ENCODE results near the gene DNAJB14. TPM values are rescaled to one million over a fixed set of nuclear protein-coding genes. Genes with fewer than 3 reads are reported as not detected.

DNAJB14 gene
- total RNA-seq, 1 experiment from 2014 or later = 39.9 TPM

DNA sequence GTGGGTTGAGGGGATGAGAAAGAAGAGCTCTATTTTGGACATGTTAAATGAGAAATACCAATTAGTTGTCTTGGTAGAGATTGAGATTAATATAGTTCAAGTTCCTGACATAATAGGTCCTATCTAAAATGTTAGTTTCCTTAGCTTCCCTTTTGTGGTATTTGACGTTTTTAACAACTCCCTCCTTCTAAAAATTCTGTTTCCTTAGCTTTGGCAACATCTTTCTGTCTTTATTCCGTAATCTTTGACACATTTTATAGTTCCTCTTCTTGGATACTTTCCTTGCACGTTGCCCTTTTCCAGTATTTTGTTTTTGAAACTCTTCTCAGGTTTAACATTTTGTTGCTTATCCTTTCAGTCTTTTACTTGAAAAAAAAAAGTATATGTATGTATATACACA, 89.1 kb downstream of the DNAJB14 start (continued):
- TF ChIP-seq ZNF396 (CRISPR knock-in tag; IDR thresholded peaks at IDR 0.05; ENCODE audit: borderline replicate concordance) (no peak), ZNF219 (CRISPR knock-in tag; IDR thresholded peaks at IDR 0.05; ENCODE audit: borderline replicate concordance) (no peak)

DNA sequence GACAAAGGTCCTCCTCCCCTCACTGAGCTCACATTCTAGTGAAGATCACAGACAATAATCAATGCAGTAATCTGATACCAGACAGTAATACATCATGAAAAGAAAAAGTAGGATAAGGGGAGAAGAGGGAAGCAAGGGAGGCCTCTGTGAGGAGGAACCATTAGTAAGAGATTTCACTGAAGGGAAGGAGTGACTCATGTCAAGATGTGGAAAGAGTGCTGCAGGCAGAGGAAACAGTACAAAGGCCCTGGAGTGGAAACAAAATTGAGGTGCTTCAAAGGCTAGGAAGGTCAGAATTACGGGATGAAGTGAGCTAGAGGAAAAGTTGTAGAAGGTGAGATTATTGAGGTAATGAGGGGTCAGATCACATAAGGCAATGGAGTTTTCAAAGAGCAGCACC, 90.3 kb downstream of the DNAJB14 start:
- ChIA-PET POLR2A (no interaction called here), CTCF (no interaction called here)
- ATAC-seq (no peak), DNase-seq (ENCODE audit: low spot score) (no peak)
- H3K27me3 Mint-ChIP-seq (ENCODE audit: low read depth) = no peaks in the 10 kb centered on the region
- no peaks in the 10 kb centered on the region for H3K36me3 Mint-ChIP-seq
- H3K9me3 Mint-ChIP-seq = peaks cover 6% of the 10 kb centered on the region; the same call in 1 of the 2 replicates
- no peak overlapping the region; the same call in 1 of the 2 replicates for H3K27ac Mint-ChIP-seq
- TF ChIP-seq E2F1 (CRISPR knock-in tag; IDR thresholded peaks at IDR 0.05) = no peak
- TF ChIP-seq JUN (CRISPR knock-in tag; IDR thresholded peaks at IDR 0.05) = no peak
- no peak for TF ChIP-seq RORB (CRISPR knock-in tag; IDR thresholded peaks at IDR 0.05)
- TF ChIP-seq GTF2I (CRISPR knock-in tag; conservative IDR thresholded peaks at IDR 0.05) = no peak
- no peak for TF ChIP-seq AR (CRISPR knock-in tag; IDR thresholded peaks at IDR 0.05)
- peaks cover 11% of the 10 kb centered on the region for H3K4me1 Mint-ChIP-seq
- H3K4me3 Mint-ChIP-seq = no peak overlapping the region

DNA sequence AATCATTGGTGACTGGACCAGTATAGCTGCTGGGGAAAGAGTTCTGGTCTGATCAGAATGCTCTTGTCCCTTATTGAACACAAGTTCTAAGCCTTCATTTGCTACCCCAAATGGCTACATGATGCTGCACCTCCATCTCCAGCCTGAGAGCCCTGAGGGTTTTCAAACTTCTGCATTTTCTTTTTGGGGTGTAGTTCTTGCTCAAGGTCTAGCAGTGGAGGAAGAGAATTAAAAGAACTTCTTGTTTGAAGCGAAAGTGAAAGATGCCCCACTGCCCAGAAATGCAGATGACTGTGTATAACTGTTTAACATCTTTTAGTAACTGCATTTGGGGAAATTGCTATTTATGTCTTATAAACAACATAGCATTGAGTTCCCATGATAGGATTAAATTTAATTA, 90.7 kb downstream of the DNAJB14 start:
- DNase-seq (ENCODE audit: low spot score) = no peak
- peaks cover 6% of the 10 kb centered on the region; the same call in 1 of the 2 replicates for H3K9me3 Mint-ChIP-seq
- TF ChIP-seq JAZF1 (CRISPR knock-in tag; IDR thresholded peaks at IDR 0.05) = no peak
- TF ChIP-seq ERG (CRISPR knock-in tag; IDR thresholded peaks at IDR 0.05) = no peak
- peaks cover 11% of the 10 kb centered on the region for H3K4me1 Mint-ChIP-seq
- ATAC-seq = no peak
- CTCF ChIA-PET = no interaction called here
- no peaks in the 10 kb centered on the region for H3K27me3 Mint-ChIP-seq (ENCODE audit: low read depth)
- no peak overlapping the region for H3K4me3 Mint-ChIP-seq
- H3K27ac Mint-ChIP-seq = no peak overlapping the region
- no peaks in the 10 kb centered on the region for H3K36me3 Mint-ChIP-seq
- POLR2A ChIA-PET = no interaction called here

DNA sequence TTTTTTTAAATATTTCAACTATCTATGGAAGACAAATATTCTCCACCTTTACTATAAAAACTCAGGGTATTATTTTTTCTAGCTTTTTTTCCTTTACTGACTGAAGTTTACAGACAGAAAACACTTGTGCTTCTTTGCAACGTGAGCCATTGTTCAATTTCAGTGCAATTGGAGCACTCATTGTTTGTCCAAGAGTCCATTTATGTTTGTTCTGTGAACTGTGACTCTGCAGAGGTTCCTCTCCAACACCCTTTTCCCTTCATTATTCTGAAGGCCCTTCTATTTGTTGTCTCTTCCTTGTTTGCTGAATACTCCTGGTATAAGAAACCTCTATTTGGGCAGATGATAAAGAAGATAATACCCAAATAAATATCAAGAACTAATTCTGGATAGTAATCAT, 92.4 kb downstream of the DNAJB14 start:
- DNase-seq (ENCODE audit: low spot score) = no peak
- Mint-ChIP-seq H3K4me3 (no peak overlapping the region), H3K27me3 (ENCODE audit: low read depth) (no peaks in the 10 kb centered on the region), H3K27ac (no peak overlapping the region), H3K4me1 (peaks cover 11% of the 10 kb centered on the region), H3K9me3 (peaks cover 6% of the 10 kb centered on the region; the same call in 1 of the 2 replicates), H3K36me3 (no peaks in the 10 kb centered on the region)
- TF ChIP-seq TEAD4 (CRISPR knock-in tag; IDR thresholded peaks at IDR 0.05) (no peak), NFATC4 (CRISPR knock-in tag; IDR thresholded peaks at IDR 0.05) (no peak), TEAD1 (CRISPR knock-in tag; IDR thresholded peaks at IDR 0.05) (no peak), AR (CRISPR knock-in tag; IDR thresholded peaks at IDR 0.05) (no peak), KAT7 (CRISPR knock-in tag; IDR thresholded peaks at IDR 0.05; ENCODE audit: borderline replicate concordance) (no peak)
- ChIA-PET POLR2A (no interaction called here), CTCF (no interaction called here)
- ATAC-seq = no peak

Measured in WTC11 (cell line).